Endothelial cell of umbilical vein (primary cell): Measurements from ENCODE around the gene BNC2. TPM values are rescaled to one million over a fixed set of nuclear protein-coding genes. Genes with fewer than 3 reads are reported as not detected.

Experiments used
- BruUV-seq: library from RNA; stranded (reverse); fragments of 400-500 nt; replicated peaks from 2 replicates; lab custom pipeline; 2021; lab: Mats Ljungman, UMichigan
- CTCF ChIA-PET: fragments of 300-600, 350-600 bp; sonication (Branson Sonifier 250); formaldehyde crosslinking; loops from one replicate; lab custom pipeline; 2021; ENCODE audit warnings: antibody characterized with exemption, inconsistent platforms; lab: Charles Lee
- POLR2A ChIA-PET: fragments of 300-600, 350-600 bp; sonication (Branson Sonifier 250); formaldehyde crosslinking; loops from one replicate; lab custom pipeline; 2021; ENCODE audit warnings: antibody characterized with exemption, inconsistent platforms; lab: Charles Lee
- DNase-seq: peaks from one replicate; pipeline ENCODE4 v3.0.0-alpha.2; 2011; ENCODE audit warnings: low read depth, low spot score
- FAIRE-seq: peaks from 2 replicates; lab custom pipeline; 2011; peaks lifted over from hg19 to GRCh38; lab: Jason Lieb, UNC
- H2AFZ ChIP-seq: 2 replicates; pipeline ENCODE4 v1.6.0; 2012; ENCODE audit warnings: low read depth, low read length, control low read depth, inconsistent platforms
- H3K27ac ChIP-seq: 2 replicates; pipeline ENCODE4 v1.5.1; 2011; ENCODE audit warnings: low read depth, mild to moderate bottlenecking, control low read depth, low read length, moderate library complexity; ENCODE audit not compliant: insufficient read depth
- H3K27me3 ChIP-seq, 2 experiments: 2 replicates each; pipeline versions ENCODE4 v1.6.0 to v1.6.1; 2011; ENCODE audit warnings: low read length in 2 of 2, mixed read lengths in 1 of 2; ENCODE audit not compliant: control insufficient read depth in 2 of 2, insufficient read depth in 2 of 2
- H3K36me3 ChIP-seq, 2 experiments: 2 replicates in 1 of 2; 3 replicates in 1 of 2; pipeline ENCODE4 v1.5.1; 2011; ENCODE audit warnings: low read length in 2 of 2, mild to moderate bottlenecking in 1 of 2, moderate library complexity in 1 of 2; ENCODE audit not compliant: control insufficient read depth in 2 of 2, insufficient read depth in 2 of 2; ENCODE audit errors: extremely low read depth in 1 of 2
- H3K4me1 ChIP-seq: 3 replicates; pipeline ENCODE4 v1.5.1; 2011; ENCODE audit warnings: mild to moderate bottlenecking, low read length; ENCODE audit not compliant: control insufficient read depth, insufficient read depth; ENCODE audit errors: extremely low read depth
- H3K4me2 ChIP-seq: 2 replicates; pipeline ENCODE4 v1.6.1; 2011; ENCODE audit warnings: low read length, control low read depth, mixed read lengths; ENCODE audit not compliant: insufficient read depth
- H3K4me3 ChIP-seq, 3 experiments: fragments of 200-600 bp in 1 of 3; sonication (generic), shearing (Covaris generic) in 1 of 3; replicated peaks in 1 of 3; 2 replicates each; pipeline ENCODE4 v1.5.1; 2011 to 2016; ENCODE audit warnings: control low read depth in 3 of 3, low read length in 3 of 3, mild to moderate bottlenecking in 2 of 3, inconsistent platforms in 1 of 3, low read depth in 1 of 3, moderate library complexity in 1 of 3; ENCODE audit not compliant: insufficient read depth in 1 of 3
- H3K79me2 ChIP-seq: 2 replicates; pipeline ENCODE4 v1.6.0; 2012; ENCODE audit warnings: low read length, inconsistent platforms; ENCODE audit not compliant: control insufficient read depth, insufficient read depth
- H3K9ac ChIP-seq: replicated peaks from 2 replicates; pipeline ENCODE3; 2011; ENCODE audit warnings: low read length, control low read depth; ENCODE audit not compliant: insufficient read depth; ENCODE audit errors: extremely low read depth
- H3K9me1 ChIP-seq: replicated peaks from 3 replicates; pipeline ENCODE4 v1.6.0; 2011; ENCODE audit warnings: mild to moderate bottlenecking, low read length; ENCODE audit not compliant: control insufficient read depth, insufficient read depth; ENCODE audit errors: extremely low read depth
- H3K9me3 ChIP-seq: replicated peaks from 2 replicates; pipeline ENCODE4 v1.5.1; 2012; ENCODE audit warnings: low read length, inconsistent platforms; ENCODE audit not compliant: control insufficient read depth, insufficient read depth
- H4K20me1 ChIP-seq: replicated peaks from 2 replicates; pipeline ENCODE3; 2011; ENCODE audit warnings: mild to moderate bottlenecking, low read length; ENCODE audit not compliant: control insufficient read depth, insufficient read depth; ENCODE audit errors: extremely low read depth
- EZH2 ChIP-seq: IDR thresholded peaks from 2 replicates; pipeline ENCODE4 v1.6.1; 2012; ENCODE audit warnings: borderline replicate concordance, low read depth, mild to moderate bottlenecking, moderate library complexity, low read length, inconsistent platforms; ENCODE audit not compliant: severe bottlenecking
- FOS ChIP-seq: IDR thresholded peaks from 2 replicates; pipeline ENCODE4 v1.6.1; 2011; ENCODE audit warnings: mild to moderate bottlenecking, low read length, moderate library complexity, borderline replicate concordance; ENCODE audit not compliant: insufficient read depth
- GATA2 ChIP-seq: IDR thresholded peaks from 2 replicates; pipeline ENCODE4 v1.7.0; 2011; ENCODE audit warnings: low read depth, mild to moderate bottlenecking, moderate library complexity, mixed read lengths, low read length; ENCODE audit not compliant: insufficient read length, insufficient read depth
- JUN ChIP-seq: IDR thresholded peaks from 2 replicates; pipeline ENCODE4 v1.6.1; 2011; ENCODE audit warnings: borderline replicate concordance, low read depth; ENCODE audit not compliant: insufficient read length, insufficient read depth
- MYC ChIP-seq: IDR thresholded peaks from one replicate; pipeline ENCODE4 v1.6.1; 2011; ENCODE audit warnings: mild to moderate bottlenecking, low read depth, low read length
- POLR2A ChIP-seq: IDR thresholded peaks from 2 replicates; pipeline ENCODE4 v1.6.1; 2012; ENCODE audit warnings: low read depth, mild to moderate bottlenecking, control low read depth, low read length
- POLR2AphosphoS5 ChIP-seq: IDR thresholded peaks from 2 replicates; pipeline ENCODE4 v1.6.1; 2012; ENCODE audit warnings: low read depth, mild to moderate bottlenecking, control low read depth, low read length, moderate library complexity; ENCODE audit not compliant: insufficient read depth
- dilution Hi-C: fragments of 300-500 bp; cut with MboI; formaldehyde crosslinking; loops from one replicate; pipeline ENCODE4 v1.15.0; 2019; ENCODE audit warnings: low sequenced_read_pairs; ENCODE audit not compliant: extremely low pct_ligation_motif_present
- intact Hi-C: fragments of 100-400 bp; cut with micrococcal nuclease; formaldehyde crosslinking; loops from one replicate; pipeline ENCODE4 v1.10.0; 2022
- polyA plus RNA-seq, 4 experiments: library from polyadenylated mRNA; depleted of rRNA in 3 of 4; stranded (reverse) in 3 of 4; unstranded in 1 of 4; fragments of >200 nt; gene quantifications; 2 replicates each; pipeline versions ENCODE4 v1.2.1 to v1.2.3, GENCODE V29; 2011 to 2012; ENCODE audit warnings: missing spikeins in 1 of 4
- total RNA-seq: library from RNA; stranded (reverse); gene quantifications from 2 replicates; pipeline ENCODE4 v1.2.3, GENCODE V29; 2021
- TF ChIP-seq, protein P1 (sequence below): IDR thresholded peaks from 2 replicates; pipeline ENCODE4 v1.6.1; 2011; ENCODE audit not compliant: insufficient read depth, insufficient read length
- TF ChIP-seq, protein P2 (sequence below), 2 donors: IDR thresholded peaks; 1 replicate in 1 of 2; 2 replicates in 1 of 2; pipeline ENCODE4 v1.5.1; 2011; ENCODE audit warnings: low read length in 2 of 2, mild to moderate bottlenecking in 2 of 2, moderate library complexity in 2 of 2, control low read depth in 1 of 2, inconsistent platforms in 1 of 2, low read depth in 1 of 2; ENCODE audit not compliant: insufficient read depth in 1 of 2; ENCODE audit errors: extremely low read depth in 1 of 2

Gene BNC2
- total and polyA plus RNA-seq, 2 donors (not counting 3 experiments of a cell fraction or from before 2014, with no cell fraction given): 12.1 to 34.3 TPM

DNA sequence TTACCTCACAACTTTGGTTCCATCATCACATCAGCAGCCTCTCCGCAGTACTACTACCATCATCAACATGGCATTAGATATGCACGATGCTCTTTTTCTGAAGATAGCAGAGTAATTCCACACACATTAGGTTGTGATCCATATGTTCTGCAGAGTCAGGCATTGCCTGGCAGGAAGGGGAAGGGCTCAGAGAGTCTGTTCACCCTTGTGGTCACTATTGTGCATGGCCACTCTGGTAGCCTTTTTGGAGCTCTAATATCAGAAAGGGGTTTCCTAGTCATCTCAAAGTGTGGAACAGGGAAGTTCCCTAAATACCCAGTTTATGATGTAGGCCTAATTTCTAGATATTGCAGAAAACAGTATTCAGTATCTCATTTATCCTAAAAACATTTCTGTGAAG, 373.6 kb downstream of the BNC2 start:
- H3K9ac ChIP-seq: no peak overlapping the region
- no peaks in the 10 kb centered on the region for H3K27me3 ChIP-seq
- dilution Hi-C loops: no loop called here
- intact Hi-C loops: no loop called here
- no peak for TF ChIP-seq GATA2
- no peak for TF ChIP-seq EZH2
- no peak for TF ChIP-seq MYC
- no peak for TF ChIP-seq FOS
- no peak for TF ChIP-seq POLR2AphosphoS5
- no peak for TF ChIP-seq POLR2A
- TF ChIP-seq, protein P1, sequence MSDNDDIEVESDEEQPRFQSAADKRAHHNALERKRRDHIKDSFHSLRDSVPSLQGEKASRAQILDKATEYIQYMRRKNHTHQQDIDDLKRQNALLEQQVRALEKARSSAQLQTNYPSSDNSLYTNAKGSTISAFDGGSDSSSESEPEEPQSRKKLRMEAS: no peak
- TF ChIP-seq, protein P2, sequence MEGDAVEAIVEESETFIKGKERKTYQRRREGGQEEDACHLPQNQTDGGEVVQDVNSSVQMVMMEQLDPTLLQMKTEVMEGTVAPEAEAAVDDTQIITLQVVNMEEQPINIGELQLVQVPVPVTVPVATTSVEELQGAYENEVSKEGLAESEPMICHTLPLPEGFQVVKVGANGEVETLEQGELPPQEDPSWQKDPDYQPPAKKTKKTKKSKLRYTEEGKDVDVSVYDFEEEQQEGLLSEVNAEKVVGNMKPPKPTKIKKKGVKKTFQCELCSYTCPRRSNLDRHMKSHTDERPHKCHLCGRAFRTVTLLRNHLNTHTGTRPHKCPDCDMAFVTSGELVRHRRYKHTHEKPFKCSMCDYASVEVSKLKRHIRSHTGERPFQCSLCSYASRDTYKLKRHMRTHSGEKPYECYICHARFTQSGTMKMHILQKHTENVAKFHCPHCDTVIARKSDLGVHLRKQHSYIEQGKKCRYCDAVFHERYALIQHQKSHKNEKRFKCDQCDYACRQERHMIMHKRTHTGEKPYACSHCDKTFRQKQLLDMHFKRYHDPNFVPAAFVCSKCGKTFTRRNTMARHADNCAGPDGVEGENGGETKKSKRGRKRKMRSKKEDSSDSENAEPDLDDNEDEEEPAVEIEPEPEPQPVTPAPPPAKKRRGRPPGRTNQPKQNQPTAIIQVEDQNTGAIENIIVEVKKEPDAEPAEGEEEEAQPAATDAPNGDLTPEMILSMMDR (IDR thresholded peaks at IDR 0.05; ENCODE audit: extremely low read depth in 1 of 2, insufficient read depth in 1 of 2, low read depth in 1 of 2, low read length in 2 of 2): no peak
- TF ChIP-seq JUN: no peak
- no peaks in the 10 kb centered on the region for H3K79me2 ChIP-seq
- no peaks in the 10 kb centered on the region for H3K9me1 ChIP-seq
- no peak overlapping the region for H2AFZ ChIP-seq
- DNase-seq (no peak), FAIRE-seq (no peak)
- no peak overlapping the region for H3K4me2 ChIP-seq
- H3K9me3 ChIP-seq: no peaks in the 10 kb centered on the region
- H3K36me3 ChIP-seq: no peaks in the 10 kb centered on the region
- POLR2A ChIA-PET: no interaction called here
- H3K27ac ChIP-seq: no peak overlapping the region
- CTCF ChIA-PET: interaction anchor here (1.4 kb wide), 1 partner anchor 9 kb away, joined by 3 read pairs; no protein-coding TSS in a partner anchor
- H4K20me1 ChIP-seq: no peaks in the 10 kb centered on the region
- H3K4me1 ChIP-seq: peaks cover 19% of the 10 kb centered on the region
- no TSS peak for BruUV-seq
- no peak overlapping the region for H3K4me3 ChIP-seq
